Measurements from ENCODE around the gene PRR18.

PRR18 gene

GRCh38 chr6:166262743-166263515, 45.3 kb downstream of the PRR18 start:
- Histone ChIP-seq H3K27me3 (ENCODE audit: control insufficient read depth, insufficient read depth, low read length, poor library complexity, severe bottlenecking) (peaks cover 15% of the 10 kb centered on the region), H3K9me3 (ENCODE audit: control insufficient read depth, low read length) (no peaks in the 10 kb centered on the region), H3K27ac (ENCODE audit: insufficient read depth, low read depth, low read length, poor library complexity, severe bottlenecking) (no peak overlapping the region), H3K36me3 (ENCODE audit: control insufficient read depth, insufficient read depth, low read length) (no peaks in the 10 kb centered on the region), H3K4me1 (ENCODE audit: control insufficient read depth, insufficient read depth, low read length) (peaks cover 7% of the 10 kb centered on the region), H3K4me3 (ENCODE audit: insufficient read depth, low read depth, low read length) (no peak overlapping the region)
- WGBS, 2 experiments, result 90% methylated on average over 17 of the region's 17 CpGs

- H3K4me1 ChIP-seq (ENCODE audit: control insufficient read depth, insufficient read depth, low read length), result peaks cover 7% of the 10 kb centered on the region
- 79 to 80% methylated on average over 20 of the region's 20 CpGs for WGBS, 2 experiments
- peaks cover 42% of the 10 kb centered on the region for H3K27me3 ChIP-seq (ENCODE audit: control insufficient read depth, insufficient read depth, low read length, poor library complexity, severe bottlenecking)
Observed at GRCh38 chr6:166259296-166259977, 48.8 kb downstream of the PRR18 start.

GRCh38 chr6:166258854-166259276, 49.3 kb downstream of the PRR18 start:
- peaks cover 10% of the 10 kb centered on the region for H3K4me1 ChIP-seq (ENCODE audit: control insufficient read depth, insufficient read depth, low read length)
- no peaks in the 10 kb centered on the region for H3K36me3 ChIP-seq (ENCODE audit: control insufficient read depth, insufficient read depth, low read length)
- WGBS, 2 experiments, result 84 to 87% methylated on average over 10 of the region's 10 CpGs
- no peaks in the 10 kb centered on the region for H3K9me3 ChIP-seq (ENCODE audit: control insufficient read depth, low read length)
- peaks cover 47% of the 10 kb centered on the region for H3K27me3 ChIP-seq (ENCODE audit: control insufficient read depth, insufficient read depth, low read length, poor library complexity, severe bottlenecking)
- H3K27ac ChIP-seq (ENCODE audit: insufficient read depth, low read depth, low read length, poor library complexity, severe bottlenecking), result no peak overlapping the region
- H3K4me3 ChIP-seq (ENCODE audit: insufficient read depth, low read depth, low read length), result no peak overlapping the region

More at GRCh38 chr6:166259296-166259977, 48.8 kb downstream of the PRR18 start:
- Histone ChIP-seq H3K27ac (ENCODE audit: insufficient read depth, low read depth, low read length, poor library complexity, severe bottlenecking) (no peak overlapping the region), H3K9me3 (ENCODE audit: control insufficient read depth, low read length) (no peaks in the 10 kb centered on the region), H3K4me3 (ENCODE audit: insufficient read depth, low read depth, low read length) (no peak overlapping the region), H3K36me3 (ENCODE audit: control insufficient read depth, insufficient read depth, low read length) (no peaks in the 10 kb centered on the region)

- Histone ChIP-seq H3K4me1 (ENCODE audit: control insufficient read depth, insufficient read depth, low read length) (peaks cover 16% of the 10 kb centered on the region), H3K9me3 (ENCODE audit: control insufficient read depth, low read length) (no peaks in the 10 kb centered on the region), H3K27ac (ENCODE audit: insufficient read depth, low read depth, low read length, poor library complexity, severe bottlenecking) (no peak overlapping the region), H3K36me3 (ENCODE audit: control insufficient read depth, insufficient read depth, low read length) (no peaks in the 10 kb centered on the region), H3K27me3 (ENCODE audit: control insufficient read depth, insufficient read depth, low read length, poor library complexity, severe bottlenecking) (peaks cover 57% of the 10 kb centered on the region), H3K4me3 (ENCODE audit: insufficient read depth, low read depth, low read length) (no peak overlapping the region)
- 85 to 89% methylated on average over 7 of the region's 7 CpGs for WGBS, 2 experiments
Observed at GRCh38 chr6:166257911-166258318, 50.3 kb downstream of the PRR18 start.
